Colonic mucosa (tissue), 4 donors: ENCODE data around the gene EDARADD. TPM values are rescaled to one million over a fixed set of nuclear protein-coding genes. Genes with fewer than 3 reads are reported as not detected.

Source experiments
- DNase-seq: peaks from one replicate; pipeline ENCODE4 v3.0.0-alpha.2; 2020
- H3K27ac ChIP-seq: fragments of 200-600 bp; one replicate; pipeline ENCODE4 v1.8.0; 2021
- H3K27me3 ChIP-seq: fragments of 200-600 bp; one replicate; pipeline ENCODE4 v1.8.0; 2021
- H3K36me3 ChIP-seq: fragments of 200-600 bp; one replicate; pipeline ENCODE4 v1.8.0; 2021
- H3K4me1 ChIP-seq: fragments of 200-600 bp; one replicate; pipeline ENCODE4 v1.8.0; 2021; ENCODE audit warnings: mild to moderate bottlenecking
- H3K4me3 ChIP-seq: fragments of 200-600 bp; one replicate; pipeline ENCODE4 v1.8.0; 2021
- H3K9ac ChIP-seq, 2 donors: one replicate each; pipeline ENCODE4 v1.7.0; 2013; ENCODE audit warnings: control low read depth in 2 of 2, low read depth in 2 of 2, low read length in 2 of 2
- H3K9me3 ChIP-seq: fragments of 200-600 bp; one replicate; pipeline ENCODE4 v1.8.0; 2021
- CTCF ChIP-seq: fragments of 200-600 bp; IDR thresholded peaks from one replicate; pipeline ENCODE4 v1.8.0; 2022; ENCODE audit warnings: antibody characterized with exemption, mild to moderate bottlenecking
- intact Hi-C: fragments of 100-400 bp; cut with DNase I; formaldehyde crosslinking; loops from one replicate; pipeline ENCODE4 v1.14.1; 2022
- total RNA-seq, 2 donors: library from RNA; stranded (reverse); fragmentation: NEBNext Ultra II Directional in 1 of 2; extraction: Animal tissue kit (Norgen Biotek cat#: 25700) in 1 of 2; gene quantifications; one replicate each; pipeline ENCODE4 v1.2.1, GENCODE V29; 2021
- donor health status: healthy.
- donor health status: DM: no; HTN: no; CAD: no.
- donor health status: DM: no; HTN: no; CAD: no.

The EDARADD gene
- total RNA-seq, 2 donors from 2014 or later: 0.17 to 0.27 TPM

DNA sequence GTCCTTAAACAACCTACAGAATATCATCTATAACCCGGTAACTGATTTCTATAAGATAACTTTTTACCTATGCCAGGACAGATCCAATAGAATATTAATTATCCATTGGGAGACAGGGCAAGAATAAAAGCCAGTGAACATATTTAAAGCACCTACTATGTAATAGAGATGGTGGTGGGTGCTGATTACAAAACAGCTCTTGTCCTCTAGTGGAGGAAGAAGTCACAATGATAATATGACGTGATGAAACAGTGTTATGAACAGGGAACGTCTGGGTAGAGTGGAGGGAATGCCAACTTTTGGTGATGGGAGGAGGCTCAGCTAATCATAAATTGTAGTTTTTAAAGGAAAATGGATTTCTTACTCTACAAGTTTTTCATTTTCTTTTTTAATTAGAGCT, 132.0 kb downstream of the EDARADD start:
- Histone ChIP-seq H3K27me3 (no peaks in the 10 kb centered on the region), H3K9ac (no peak overlapping the region), H3K36me3 (no peaks in the 10 kb centered on the region), H3K4me3 (no peak overlapping the region), H3K27ac (no peak overlapping the region), H3K4me1 (peaks cover 2% of the 10 kb centered on the region), H3K9me3 (no peaks in the 10 kb centered on the region)
- TF ChIP-seq CTCF: no peak
- no peak for DNase-seq
- intact Hi-C loops: no loop called here

GRCh38 chr1:236530286-236530685, 136.2 kb downstream of the EDARADD start:
- Histone ChIP-seq H3K27ac (no peak overlapping the region), H3K9me3 (no peaks in the 10 kb centered on the region), H3K36me3 (no peaks in the 10 kb centered on the region), H3K4me3 (no peak overlapping the region), H3K4me1 (peaks cover 4% of the 10 kb centered on the region), H3K27me3 (no peaks in the 10 kb centered on the region), H3K9ac (no peak overlapping the region)
- TF ChIP-seq CTCF: no peak
- intact Hi-C loops: no loop called here
- DNase-seq: no peak

- H3K4me3 ChIP-seq: no peak overlapping the region
- intact Hi-C loops: no loop called here
- no peak overlapping the region for H3K27ac ChIP-seq
- no peak for TF ChIP-seq CTCF
- H3K9me3 ChIP-seq: no peaks in the 10 kb centered on the region
- no peak for DNase-seq
- H3K9ac ChIP-seq: no peak overlapping the region
- H3K36me3 ChIP-seq: no peaks in the 10 kb centered on the region
- peaks cover 4% of the 10 kb centered on the region for H3K4me1 ChIP-seq
- H3K27me3 ChIP-seq: no peaks in the 10 kb centered on the region
Observed at GRCh38 chr1:236530959-236531358, 136.9 kb downstream of the EDARADD start.

DNA sequence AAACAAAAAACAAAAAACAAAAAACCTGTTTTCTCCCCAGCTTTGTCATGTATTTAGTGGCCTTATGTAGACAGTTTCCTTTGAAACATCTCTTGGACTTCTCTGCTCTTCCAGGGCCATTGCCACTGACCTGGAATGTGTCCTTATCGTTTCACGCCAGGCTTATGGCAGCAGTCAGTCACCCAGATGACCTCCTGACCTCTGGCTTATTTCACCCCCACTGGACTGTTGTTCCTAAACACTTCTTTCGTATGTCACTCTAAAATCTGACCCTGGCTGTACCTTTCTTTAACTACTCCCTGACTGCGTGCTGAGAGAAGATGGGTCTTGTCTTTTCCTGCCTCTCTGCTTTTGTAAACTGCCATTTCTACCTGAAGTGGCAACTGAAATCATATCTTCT, 138.8 kb downstream of the EDARADD start:
- Histone ChIP-seq H3K27me3 (no peaks in the 10 kb centered on the region), H3K27ac (no peak overlapping the region), H3K9ac (no peak overlapping the region), H3K4me3 (no peak overlapping the region), H3K4me1 (peaks cover 4% of the 10 kb centered on the region), H3K36me3 (no peaks in the 10 kb centered on the region), H3K9me3 (no peaks in the 10 kb centered on the region)
- no peak for DNase-seq
- TF ChIP-seq CTCF: no peak
- intact Hi-C loops: no loop called here

- Histone ChIP-seq H3K36me3 (no peaks in the 10 kb centered on the region), H3K27me3 (no peaks in the 10 kb centered on the region), H3K27ac (no peak overlapping the region), H3K4me1 (peaks cover 4% of the 10 kb centered on the region), H3K9ac (no peak overlapping the region), H3K4me3 (no peak overlapping the region), H3K9me3 (no peaks in the 10 kb centered on the region)
- no peak for DNase-seq
- intact Hi-C loops: no loop called here
- no peak for TF ChIP-seq CTCF
Observed at GRCh38 chr1:236534151-236534651, 140.1 kb downstream of the EDARADD start.

Other genes starting within 250 kb of the EDARADD start
- 1 to 10 TPM; 2.3 to 2.7 TPM for gene ERO1B, start 112.3 kb upstream of the EDARADD start, total RNA-seq
- 10 to 100 TPM; 33.5 to 58.4 TPM for gene LGALS8, start 129.7 kb downstream of the EDARADD start, total RNA-seq
- gene HEATR1, start 210.2 kb downstream of the EDARADD start, total RNA-seq: 10 to 100 TPM; 15.3 to 26.6 TPM